A673 (cell line): Measurements from ENCODE around the gene ORM2.

Source experiments
- EZH2 ChIP-seq: fragments of 200-600 bp; sonication (generic); IDR thresholded peaks from 2 replicates; pipeline ENCODE4 v1.6.1; 2017; ENCODE audit warnings: borderline replicate concordance, low read depth, mild to moderate bottlenecking, mixed read lengths, antibody characterized with exemption, low read length; ENCODE audit not compliant: poor library complexity, severe bottlenecking
- TF ChIP-seq, protein P1 (sequence below): fragments of 300-800, 200-600 bp; sonication (generic); conservative IDR thresholded peaks from 2 replicates; pipeline ENCODE4 v1.5.1; 2017; ENCODE audit warnings: low read depth, mild to moderate bottlenecking, antibody characterized with exemption, low read length, moderate library complexity, mixed read lengths

DNA sequence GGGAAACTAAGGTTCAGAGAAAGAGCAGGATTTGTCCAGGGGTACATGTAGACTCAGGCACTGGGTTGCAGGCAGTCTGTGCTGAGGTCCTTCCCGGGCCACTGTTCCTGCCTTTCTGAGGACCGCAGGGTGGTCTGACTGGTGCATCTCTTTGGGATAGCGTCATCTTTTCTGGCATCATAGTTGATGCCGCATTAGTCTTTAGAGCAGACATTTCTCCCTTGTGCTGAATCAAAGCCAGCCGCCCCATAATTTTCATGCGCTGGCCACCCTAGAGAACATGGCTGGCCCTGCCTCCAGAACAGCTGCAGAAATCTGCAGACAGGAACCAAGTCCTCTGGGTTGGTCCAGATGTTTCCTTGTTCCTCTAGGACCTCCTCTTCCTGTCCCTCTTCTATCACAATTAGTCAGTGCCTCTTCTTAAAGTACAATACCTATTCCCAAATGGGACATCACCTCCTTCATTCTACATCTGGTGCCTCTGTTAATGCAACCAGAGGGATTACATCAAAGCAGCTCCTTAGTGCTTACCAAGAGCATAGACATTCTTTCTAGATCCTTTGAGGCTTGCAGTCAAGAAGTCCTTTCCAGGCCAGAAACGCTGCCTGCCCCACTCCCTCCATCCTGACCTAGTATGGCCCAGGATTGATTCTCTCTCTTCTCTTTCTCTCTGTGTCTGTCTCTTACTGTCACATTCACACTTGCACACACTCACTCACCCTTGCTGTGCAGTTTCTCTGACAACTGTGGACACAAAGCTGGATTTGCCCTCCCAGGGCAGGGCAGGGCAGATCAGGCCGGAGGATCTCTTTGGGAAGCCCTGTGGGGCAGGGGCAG lies 48.8 kb upstream of the ORM2 start:
- TF ChIP-seq, protein P1, sequence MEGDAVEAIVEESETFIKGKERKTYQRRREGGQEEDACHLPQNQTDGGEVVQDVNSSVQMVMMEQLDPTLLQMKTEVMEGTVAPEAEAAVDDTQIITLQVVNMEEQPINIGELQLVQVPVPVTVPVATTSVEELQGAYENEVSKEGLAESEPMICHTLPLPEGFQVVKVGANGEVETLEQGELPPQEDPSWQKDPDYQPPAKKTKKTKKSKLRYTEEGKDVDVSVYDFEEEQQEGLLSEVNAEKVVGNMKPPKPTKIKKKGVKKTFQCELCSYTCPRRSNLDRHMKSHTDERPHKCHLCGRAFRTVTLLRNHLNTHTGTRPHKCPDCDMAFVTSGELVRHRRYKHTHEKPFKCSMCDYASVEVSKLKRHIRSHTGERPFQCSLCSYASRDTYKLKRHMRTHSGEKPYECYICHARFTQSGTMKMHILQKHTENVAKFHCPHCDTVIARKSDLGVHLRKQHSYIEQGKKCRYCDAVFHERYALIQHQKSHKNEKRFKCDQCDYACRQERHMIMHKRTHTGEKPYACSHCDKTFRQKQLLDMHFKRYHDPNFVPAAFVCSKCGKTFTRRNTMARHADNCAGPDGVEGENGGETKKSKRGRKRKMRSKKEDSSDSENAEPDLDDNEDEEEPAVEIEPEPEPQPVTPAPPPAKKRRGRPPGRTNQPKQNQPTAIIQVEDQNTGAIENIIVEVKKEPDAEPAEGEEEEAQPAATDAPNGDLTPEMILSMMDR, result no peak
- no peak for TF ChIP-seq EZH2
